Activated CD4-positive, alpha-beta T cell treated with anti-CD3 and anti-CD28 coated beads, Interleukin-2, amount 10 ng/mL, durations not matched to agents 24 days and 14 days (primary cell): ENCODE measurements around the gene CTSL. TPM values are rescaled to one million over a fixed set of nuclear protein-coding genes. Genes with fewer than 3 reads are reported as not detected.

ENCODE experiments used
- DNase-seq: peaks from one replicate; pipeline ENCODE4 v3.0.0; 2022
- H3K27ac Mint-ChIP-seq: one replicate; pipeline ENCODE4 v1.8.0; 2022; ENCODE audit warnings: mild to moderate bottlenecking, mixed read lengths
- H3K27me3 Mint-ChIP-seq: one replicate; pipeline ENCODE4 v1.8.0; 2022; ENCODE audit warnings: mixed read lengths
- H3K36me3 Mint-ChIP-seq: one replicate; pipeline ENCODE4 v1.8.0; 2022; ENCODE audit warnings: low read depth, mild to moderate bottlenecking, mixed read lengths
- H3K4me1 Mint-ChIP-seq: one replicate; pipeline ENCODE4 v1.8.0; 2021; ENCODE audit warnings: mixed read lengths
- H3K4me3 Mint-ChIP-seq: one replicate; pipeline ENCODE4 v1.8.0; 2022; ENCODE audit warnings: mild to moderate bottlenecking, moderate library complexity, mixed read lengths
- H3K9me3 Mint-ChIP-seq: one replicate; pipeline ENCODE4 v1.8.0; 2021; ENCODE audit warnings: mixed read lengths
- intact Hi-C: fragments of 100-400 bp; cut with micrococcal nuclease; formaldehyde crosslinking; loops from one replicate; pipeline ENCODE4 v1.15.1; 2023
- total RNA-seq: library from RNA; stranded (reverse); gene quantifications from 2 replicates; pipeline ENCODE4 v1.2.3, GENCODE V29; 2022

CTSL gene
- total RNA-seq, 1 donor from 2014 or later, result 4.9 TPM

- Mint-ChIP-seq H3K27ac (no peak overlapping the region), H3K27me3 (peaks cover 4% of the 10 kb centered on the region), H3K4me3 (no peak overlapping the region), H3K4me1 (no peaks in the 10 kb centered on the region), H3K9me3 (no peaks in the 10 kb centered on the region), H3K36me3 (no peaks in the 10 kb centered on the region)
- DNase-seq, result no peak
- intact Hi-C loops, result no loop called here
Measured at GRCh38 chr9:87770616-87771315, 44.8 kb downstream of the CTSL start.

DNA sequence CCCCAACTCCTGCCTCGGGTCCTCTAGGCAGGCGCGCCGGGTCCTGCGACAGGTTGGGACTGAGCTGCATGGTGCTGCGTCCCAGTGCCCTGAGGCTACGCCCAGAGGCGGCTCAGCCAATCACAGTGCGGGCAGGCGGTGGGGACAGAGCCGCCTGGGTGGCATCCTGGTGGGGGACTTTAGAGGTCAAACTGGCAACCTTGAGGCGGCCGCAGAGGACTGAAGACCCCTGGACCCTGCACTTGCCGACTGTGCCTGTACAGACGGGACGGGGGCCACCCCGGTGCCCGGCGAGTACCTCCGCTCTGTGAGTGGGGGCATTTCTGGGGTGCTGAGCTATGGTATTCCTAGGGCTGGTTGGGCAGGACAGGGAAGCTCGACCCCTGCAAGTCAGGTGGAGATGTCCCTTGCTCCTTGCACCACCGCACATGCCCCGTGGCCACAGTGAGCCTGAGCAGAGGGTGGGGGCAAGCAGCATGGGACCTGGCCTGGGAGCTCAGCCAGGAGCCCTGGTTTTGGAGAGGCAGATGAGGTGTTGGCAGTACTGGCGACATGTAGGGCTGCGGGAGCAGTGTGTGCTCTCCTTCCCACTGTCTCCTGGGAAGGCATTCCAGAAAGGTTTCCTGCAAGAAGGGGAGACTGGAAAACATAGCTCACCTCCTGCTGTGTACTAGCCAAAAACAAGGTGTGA lies 45.5 kb downstream of the CTSL start:
- Mint-ChIP-seq H3K27me3 (peaks cover 4% of the 10 kb centered on the region), H3K36me3 (no peaks in the 10 kb centered on the region), H3K4me3 (no peak overlapping the region), H3K4me1 (no peaks in the 10 kb centered on the region), H3K27ac (no peak overlapping the region), H3K9me3 (no peaks in the 10 kb centered on the region)
- intact Hi-C loops, result no loop called here
- DNase-seq, result no peak

- Mint-ChIP-seq H3K27ac (no peak overlapping the region), H3K36me3 (no peaks in the 10 kb centered on the region), H3K27me3 (no peaks in the 10 kb centered on the region), H3K4me3 (no peak overlapping the region), H3K9me3 (no peaks in the 10 kb centered on the region), H3K4me1 (no peaks in the 10 kb centered on the region)
- no peak for DNase-seq
- intact Hi-C loops, result no loop called here
Measured at GRCh38 chr9:87776481-87777379, 50.8 kb downstream of the CTSL start.

DNA sequence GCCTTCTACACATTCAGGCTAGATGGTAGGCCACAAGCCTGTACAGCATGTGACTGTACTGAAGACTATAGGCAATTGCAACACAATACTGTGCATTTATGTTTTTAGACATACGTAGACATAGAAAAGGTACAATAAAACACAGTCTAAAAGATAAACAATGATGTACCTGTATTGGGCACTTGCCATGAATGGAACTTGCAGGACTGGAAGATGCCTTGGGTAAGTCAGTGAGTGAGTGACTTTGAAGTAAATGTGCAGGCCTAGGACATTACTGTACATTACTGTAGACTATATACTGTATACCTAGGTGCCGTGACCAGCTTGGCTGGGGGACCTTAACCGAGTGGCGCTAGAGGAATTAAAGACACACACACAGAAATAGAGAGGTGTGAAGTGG lies 53.1 kb downstream of the CTSL start:
- H3K9me3 Mint-ChIP-seq, result peaks cover 3% of the 10 kb centered on the region
- intact Hi-C loops, result no loop called here
- no peaks in the 10 kb centered on the region for H3K4me1 Mint-ChIP-seq
- no peak for DNase-seq
- no peaks in the 10 kb centered on the region for H3K36me3 Mint-ChIP-seq
- H3K4me3 Mint-ChIP-seq, result no peak overlapping the region
- peak overlapping the region; percentile 29 for H3K27ac Mint-ChIP-seq
- no peaks in the 10 kb centered on the region for H3K27me3 Mint-ChIP-seq

Other genes with a start within 250 kb of the CTSL start
- gene DAPK1, start 228.3 kb upstream of the CTSL start, total RNA-seq, result 2.2 and 3.6 TPM in 2 replicates
- not detected in 2 replicates for gene SPATA31E1, start 156.8 kb downstream of the CTSL start, total RNA-seq
- not detected in 2 replicates for gene SPATA31C1, start 191.8 kb downstream of the CTSL start, total RNA-seq
- 0.99 and 1.2 TPM in 2 replicates for gene CDK20, start 248.4 kb downstream of the CTSL start, total RNA-seq